Tibial artery (tissue), 4 donors: ENCODE measurements around the gene SH3BP2.

Experiments used
- DNase-seq, 2 donors: peaks; one replicate each; pipeline ENCODE4 v3.0.0-alpha.2; 2019
- H3K27ac ChIP-seq, 2 donors: fragments of 200-600 bp; sonication (generic) in 1 of 2; 1 replicate in 1 of 2; 2 replicates in 1 of 2; pipeline ENCODE4 v1.5.1; 2018 to 2019; ENCODE audit warnings: mild to moderate bottlenecking in 1 of 2
- H3K27me3 ChIP-seq, 2 donors: fragments of 200-600 bp; sonication (generic) in 1 of 2; one replicate each; pipeline versions ENCODE4 v1.5.1 to v1.6.0; 2016 to 2019
- H3K36me3 ChIP-seq, 3 donors: fragments of 200-600 bp; sonication (generic) in 2 of 3; one replicate each; pipeline ENCODE4 v1.5.1; 2016 to 2019; ENCODE audit warnings: mild to moderate bottlenecking in 2 of 3
- H3K4me1 ChIP-seq, 4 donors: fragments of 200-600 bp; sonication (generic) in 2 of 4; 1 replicate in 3 of 4; 2 replicates in 1 of 4; pipeline ENCODE4 v1.5.1; 2016 to 2019
- H3K4me3 ChIP-seq, 2 donors: fragments of 200-600 bp; sonication (generic) in 1 of 2; 1 replicate in 1 of 2; 2 replicates in 1 of 2; pipeline ENCODE4 v1.5.1; 2018 to 2019; ENCODE audit warnings: mild to moderate bottlenecking in 2 of 2
- H3K9me3 ChIP-seq, 3 donors: fragments of 200-600 bp; sonication (generic) in 1 of 3; one replicate each; pipeline ENCODE4 v1.5.1; 2016 to 2019
- CTCF ChIP-seq, 2 experiments: fragments of 200-600 bp in 1 of 2; fragments of 450-650 bp in 1 of 2; IDR thresholded peaks; one replicate each; pipeline ENCODE4 v1.5.1; 2017 to 2019; ENCODE audit warnings: antibody characterized with exemption in 2 of 2, mild to moderate bottlenecking in 1 of 2, moderate library complexity in 1 of 2
- intact Hi-C: fragments of 100-400 bp; cut with DNase I; formaldehyde crosslinking; loops from one replicate; pipeline ENCODE4 v1.15.0; 2023; ENCODE audit warnings: low total_unique reads

The SH3BP2 gene

GRCh38 chr4:2813446-2814405 is 20.8 kb downstream of the SH3BP2 start:
- H3K9me3 ChIP-seq: peaks cover 0 to 4% (median 0%) of the 10 kb centered on the region in 3 donors
- H3K4me1 ChIP-seq: peaks cover 0 to 26% (median 17%) of the 10 kb centered on the region in 4 donors
- H3K36me3 ChIP-seq: peaks cover 0 to 7% (median 0%) of the 10 kb centered on the region in 3 donors
- TF ChIP-seq CTCF (IDR thresholded peaks at IDR 0.05): no peak
- intact Hi-C loops: no loop called here
- no peak for DNase-seq
- peak overlapping the region in 1 of 2 donors; percentile 24 for H3K4me3 ChIP-seq
- H3K27ac ChIP-seq: no peak overlapping the region
- H3K27me3 ChIP-seq: peaks cover 0 to 6% of the 10 kb centered on the region in 2 donors

- peaks cover 0 to 31% (median 16%) of the 10 kb centered on the region in 4 donors for H3K4me1 ChIP-seq
Measured at GRCh38 chr4:2814627-2815270, 21.9 kb downstream of the SH3BP2 start.

GRCh38 chr4:2816401-2816954 is 23.6 kb downstream of the SH3BP2 start:
- H3K27ac ChIP-seq: no peak overlapping the region
- intact Hi-C loops: no loop called here
- H3K9me3 ChIP-seq: peaks cover 0 to 4% (median 0%) of the 10 kb centered on the region in 3 donors
- no peak for TF ChIP-seq CTCF (IDR thresholded peaks at IDR 0.05)
- H3K36me3 ChIP-seq: peaks cover 0 to 7% (median 0%) of the 10 kb centered on the region in 3 donors
- peaks cover 0 to 6% of the 10 kb centered on the region in 2 donors for H3K27me3 ChIP-seq
- no peak for DNase-seq
- no peak overlapping the region for H3K4me3 ChIP-seq
- H3K4me1 ChIP-seq: peaks cover 0 to 26% (median 14%) of the 10 kb centered on the region in 4 donors

More at GRCh38 chr4:2814627-2815270, 21.9 kb downstream of the SH3BP2 start:
- Histone ChIP-seq H3K9me3 (peaks cover 0 to 4% (median 0%) of the 10 kb centered on the region in 3 donors), H3K27ac (no peak overlapping the region), H3K27me3 (peaks cover 0 to 6% of the 10 kb centered on the region in 2 donors), H3K36me3 (peaks cover 0 to 7% (median 0%) of the 10 kb centered on the region in 3 donors), H3K4me3 (no peak overlapping the region)
- no peak for DNase-seq
- no peak for TF ChIP-seq CTCF (IDR thresholded peaks at IDR 0.05)
- intact Hi-C loops: no loop called here

GRCh38 chr4:2817137-2817536 is 24.3 kb downstream of the SH3BP2 start:
- DNase-seq: no peak
- Histone ChIP-seq H3K9me3 (peaks cover 0 to 4% (median 0%) of the 10 kb centered on the region in 3 donors), H3K36me3 (peaks cover 0 to 9% (median 0%) of the 10 kb centered on the region in 3 donors), H3K4me1 (peaks cover 0 to 22% (median 12%) of the 10 kb centered on the region in 4 donors), H3K27me3 (peaks cover 0 to 6% of the 10 kb centered on the region in 2 donors), H3K27ac (no peak overlapping the region), H3K4me3 (no peak overlapping the region)
- no peak for TF ChIP-seq CTCF (IDR thresholded peaks at IDR 0.05)
- intact Hi-C loops: no loop called here

GRCh38 chr4:2817701-2818350 is 24.9 kb downstream of the SH3BP2 start:
- intact Hi-C loops: no loop called here
- peak overlapping the region in 1 of 2 donors; percentile 31 for H3K27ac ChIP-seq
- H3K27me3 ChIP-seq: peaks cover 0 to 6% of the 10 kb centered on the region in 2 donors
- peak overlapping the region; percentile 49 to 65 for H3K4me3 ChIP-seq
- no peak for DNase-seq
- TF ChIP-seq CTCF (IDR thresholded peaks at IDR 0.05): no peak
- H3K36me3 ChIP-seq: peaks cover 0 to 16% (median 4%) of the 10 kb centered on the region in 3 donors
- H3K4me1 ChIP-seq: peaks cover 0 to 22% (median 12%) of the 10 kb centered on the region in 4 donors
- peaks cover 0 to 4% (median 0%) of the 10 kb centered on the region in 3 donors for H3K9me3 ChIP-seq
